A549 (cell line): ENCODE results near the gene CNTNAP2.
"Not testable (repeated sequence)": the region's sequence is repeated elsewhere in the genome, so short reads cannot be mapped to it uniquely, and the experiment has no call there.

Experiments
- BCL3 ChIP-seq: fragments of >200 bp; sonication (Bioruptor Twin); formaldehyde crosslinking; IDR thresholded peaks from 3 replicates; pipeline ENCODE4 v1.6.1; 2016
- CTCF ChIP-seq: fragments of >200 bp; sonication (Bioruptor Twin); formaldehyde crosslinking; IDR thresholded peaks from 3 replicates; pipeline ENCODE4 v1.5.1; 2016
- ELK1 ChIP-seq: fragments of 150-350 bp; IDR thresholded peaks from 2 replicates; pipeline ENCODE4 v1.6.1; 2014; ENCODE audit warnings: low read depth, mild to moderate bottlenecking, low read length
- JUN ChIP-seq, 2 experiments: fragments of >200 bp; sonication (Bioruptor Twin); formaldehyde crosslinking; IDR thresholded peaks; 2 replicates in 1 of 2; 3 replicates in 1 of 2; pipeline ENCODE4 v1.6.1; 2016 to 2017
- KDM1A ChIP-seq: fragments of 200-600 bp; sonication (generic); IDR thresholded peaks from 2 replicates; pipeline ENCODE4 v1.6.1; 2016; ENCODE audit warnings: low read depth, mild to moderate bottlenecking
- PBX3 ChIP-seq: IDR thresholded peaks from 2 replicates; pipeline ENCODE4 v1.6.1; 2012
- POLR2A ChIP-seq: IDR thresholded peaks from 2 replicates; pipeline ENCODE4 v1.6.1; 2012; ENCODE audit warnings: mild to moderate bottlenecking, low read length
- RAD21 ChIP-seq, 2 experiments: fragments of >200 bp in 1 of 2; sonication (Bioruptor Twin) in 1 of 2; formaldehyde crosslinking in 1 of 2; IDR thresholded peaks in 1 of 2; conservative IDR thresholded peaks in 1 of 2; 2 replicates in 1 of 2; 3 replicates in 1 of 2; pipeline ENCODE4 v1.6.1; 2012 to 2018; ENCODE audit warnings: inconsistent platforms in 1 of 2
- REST ChIP-seq: fragments of 200-600 bp; sonication (generic); IDR thresholded peaks from 2 replicates; pipeline ENCODE4 v1.6.1; 2016; ENCODE audit warnings: antibody characterized with exemption, mild to moderate bottlenecking, moderate library complexity
- RFX5 ChIP-seq: fragments of 450-650 bp; IDR thresholded peaks from 2 replicates; pipeline ENCODE4 v1.7.1; 2014; ENCODE audit warnings: antibody characterized with exemption, mild to moderate bottlenecking, moderate library complexity
- TP53 ChIP-seq: fragments of 250-450 bp; sonication (Bioruptor Pico); IDR thresholded peaks from 2 replicates; pipeline ENCODE4 v1.5.0; 2021; ENCODE audit warnings: mild to moderate bottlenecking, moderate library complexity
- ZNF302 ChIP-seq: fragments of 250-450 bp; sonication (Bioruptor Pico); IDR thresholded peaks from 2 replicates; pipeline ENCODE4 v1.9.0; 2021; ENCODE audit warnings: inconsistent platforms, mild to moderate bottlenecking, moderate library complexity

GRCh38 chr7:147737559-147738214 is 1621.1 kb downstream of the CNTNAP2 start:
- not testable (repeated sequence) for TF ChIP-seq PBX3; ELK1; BCL3; TP53 (CRISPR knock-in tag); KDM1A; CTCF; RAD21 (conservative IDR thresholded peaks at IDR 0.05 in 1 of 2, IDR thresholded peaks at IDR 0.05 in 1 of 2); ZNF302 (CRISPR knock-in tag); RFX5; POLR2A; REST; JUN (IDR thresholded peaks at IDR 0.05)
